CD4-positive, alpha-beta T cell treated with Interferon gamma for 1 hour (primary cell): Measurements from ENCODE around the gene LDLRAD3.

Experiments used
- DNase-seq: peaks from one replicate; pipeline ENCODE4 v3.0.0-alpha.2; 2020

The LDLRAD3 gene

GRCh38 chr11:35963911-35964310 is 20.0 kb downstream of the LDLRAD3 start:
- no peak for DNase-seq

- DNase-seq = no peak
Observed at GRCh38 chr11:35964841-35965240, 21.0 kb downstream of the LDLRAD3 start.

GRCh38 chr11:35967042-35967441 is 23.2 kb downstream of the LDLRAD3 start:
- DNase-seq = no peak

- DNase-seq = no peak
Observed at GRCh38 chr11:35968386-35969088, 24.7 kb downstream of the LDLRAD3 start.

GRCh38 chr11:35969089-35970042 is 25.5 kb downstream of the LDLRAD3 start:
- no peak for DNase-seq

GRCh38 chr11:35970445-35970844 is 26.6 kb downstream of the LDLRAD3 start:
- DNase-seq = no peak

GRCh38 chr11:35971841-35972422 is 28.1 kb downstream of the LDLRAD3 start:
- no peak for DNase-seq

GRCh38 chr11:35974882-35975589 is 31.2 kb downstream of the LDLRAD3 start:
- DNase-seq = no peak

- no peak for DNase-seq
Observed at GRCh38 chr11:35976434-35976833, 32.6 kb downstream of the LDLRAD3 start.

- no peak for DNase-seq
Observed at GRCh38 chr11:35978183-35978582, 34.3 kb downstream of the LDLRAD3 start.

- no peak for DNase-seq
Observed at GRCh38 chr11:35978891-35979290, 35.0 kb downstream of the LDLRAD3 start.

- DNase-seq = no peak
Observed at GRCh38 chr11:35980686-35981390, 37.0 kb downstream of the LDLRAD3 start.

GRCh38 chr11:35981581-35981980 is 37.7 kb downstream of the LDLRAD3 start:
- no peak for DNase-seq

- no peak for DNase-seq
Observed at GRCh38 chr11:35982061-35982460, 38.2 kb downstream of the LDLRAD3 start.

- no peak for DNase-seq
Observed at GRCh38 chr11:35983981-35984380, 40.1 kb downstream of the LDLRAD3 start.

- DNase-seq = no peak
Observed at GRCh38 chr11:35986947-35987346, 43.1 kb downstream of the LDLRAD3 start.

GRCh38 chr11:35990170-35990569 is 46.3 kb downstream of the LDLRAD3 start:
- DNase-seq = no peak

- DNase-seq = no peak
Observed at GRCh38 chr11:35990816-35991215, 47.0 kb downstream of the LDLRAD3 start.

- DNase-seq = no peak
Observed at GRCh38 chr11:35992548-35992947, 48.7 kb downstream of the LDLRAD3 start.

- no peak for DNase-seq
Observed at GRCh38 chr11:35994421-35994820, 50.6 kb downstream of the LDLRAD3 start.

GRCh38 chr11:35995681-35996271 is 51.9 kb downstream of the LDLRAD3 start:
- no peak for DNase-seq
